Measurements from ENCODE around the gene GRM8. TPM values are rescaled to one million over a fixed set of nuclear protein-coding genes. Genes with fewer than 3 reads are reported as not detected.

Gene GRM8
- total RNA-seq, 1 donor from 2014 or later = 7.8 TPM

DNA sequence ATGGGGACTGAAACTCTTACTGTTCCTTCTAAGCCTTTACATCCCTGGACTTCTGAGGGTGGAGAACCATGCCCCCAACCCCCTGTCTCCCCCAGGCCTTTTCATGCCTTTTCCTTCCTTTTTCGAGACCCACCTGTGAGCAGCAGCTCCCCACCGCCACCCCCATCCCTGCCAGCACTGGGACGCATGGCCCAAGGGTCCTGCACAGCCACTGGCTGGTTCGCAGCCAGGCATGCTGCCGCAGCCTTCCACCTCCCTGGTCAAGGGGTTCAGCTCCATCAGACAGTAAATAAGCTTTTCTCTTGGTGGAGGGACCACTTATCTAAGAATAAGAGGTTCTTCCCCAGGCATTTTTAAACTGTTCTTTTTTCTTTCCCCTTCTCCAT lies 584.4 kb downstream of the GRM8 start:
- no peaks in the 10 kb centered on the region for H3K36me3 Mint-ChIP-seq (ENCODE audit: unreplicated experiment)
- TF ChIP-seq, protein P1, sequence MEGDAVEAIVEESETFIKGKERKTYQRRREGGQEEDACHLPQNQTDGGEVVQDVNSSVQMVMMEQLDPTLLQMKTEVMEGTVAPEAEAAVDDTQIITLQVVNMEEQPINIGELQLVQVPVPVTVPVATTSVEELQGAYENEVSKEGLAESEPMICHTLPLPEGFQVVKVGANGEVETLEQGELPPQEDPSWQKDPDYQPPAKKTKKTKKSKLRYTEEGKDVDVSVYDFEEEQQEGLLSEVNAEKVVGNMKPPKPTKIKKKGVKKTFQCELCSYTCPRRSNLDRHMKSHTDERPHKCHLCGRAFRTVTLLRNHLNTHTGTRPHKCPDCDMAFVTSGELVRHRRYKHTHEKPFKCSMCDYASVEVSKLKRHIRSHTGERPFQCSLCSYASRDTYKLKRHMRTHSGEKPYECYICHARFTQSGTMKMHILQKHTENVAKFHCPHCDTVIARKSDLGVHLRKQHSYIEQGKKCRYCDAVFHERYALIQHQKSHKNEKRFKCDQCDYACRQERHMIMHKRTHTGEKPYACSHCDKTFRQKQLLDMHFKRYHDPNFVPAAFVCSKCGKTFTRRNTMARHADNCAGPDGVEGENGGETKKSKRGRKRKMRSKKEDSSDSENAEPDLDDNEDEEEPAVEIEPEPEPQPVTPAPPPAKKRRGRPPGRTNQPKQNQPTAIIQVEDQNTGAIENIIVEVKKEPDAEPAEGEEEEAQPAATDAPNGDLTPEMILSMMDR (IDR thresholded peaks at IDR 0.05; ENCODE audit: partially characterized antibody, unreplicated experiment) = no peak
- no peak for DNase-seq
- no peaks in the 10 kb centered on the region for H3K9me3 Mint-ChIP-seq (ENCODE audit: unreplicated experiment)
- H3K4me3 Mint-ChIP-seq (ENCODE audit: unreplicated experiment) = no peak overlapping the region
- no peaks in the 10 kb centered on the region for H3K27me3 Mint-ChIP-seq (ENCODE audit: unreplicated experiment)
- H3K4me1 Mint-ChIP-seq (ENCODE audit: low read depth, unreplicated experiment) = no peaks in the 10 kb centered on the region
- H3K27ac Mint-ChIP-seq (ENCODE audit: unreplicated experiment) = no peak overlapping the region

DNA sequence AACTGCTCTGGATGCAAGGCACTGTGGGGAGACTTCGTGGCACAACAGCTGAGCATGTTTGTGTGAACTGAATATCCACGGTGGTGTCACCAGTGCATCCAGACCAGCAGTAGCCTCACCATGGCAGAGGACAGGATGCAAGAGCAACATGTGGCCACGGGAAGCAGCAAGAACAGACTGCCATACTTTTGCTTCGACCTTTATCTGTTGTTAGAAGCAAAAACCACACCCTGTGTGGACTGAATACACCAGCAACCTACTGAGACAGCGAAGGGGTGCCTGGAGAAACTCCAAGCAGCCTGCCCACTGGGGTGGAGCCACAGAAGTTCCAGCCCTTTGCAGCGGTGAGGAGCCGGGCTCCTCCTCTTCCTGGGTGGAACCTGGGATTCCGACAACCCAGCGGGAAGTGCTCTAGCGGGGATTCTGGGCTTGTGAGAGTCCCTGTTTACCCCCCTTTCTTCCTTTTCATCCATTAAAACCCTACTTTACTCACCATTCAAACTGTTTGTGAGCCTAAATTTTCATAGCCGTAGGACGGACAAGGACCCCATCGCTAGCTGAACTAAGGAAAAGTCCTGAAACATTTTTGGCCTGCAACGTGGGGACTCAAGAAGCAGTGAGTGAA lies 584.9 kb downstream of the GRM8 start:
- Mint-ChIP-seq H3K9me3 (ENCODE audit: unreplicated experiment) (no peaks in the 10 kb centered on the region), H3K4me1 (ENCODE audit: low read depth, unreplicated experiment) (no peaks in the 10 kb centered on the region), H3K36me3 (ENCODE audit: unreplicated experiment) (no peaks in the 10 kb centered on the region), H3K27ac (ENCODE audit: unreplicated experiment) (no peak overlapping the region), H3K4me3 (ENCODE audit: unreplicated experiment) (no peak overlapping the region), H3K27me3 (ENCODE audit: unreplicated experiment) (no peaks in the 10 kb centered on the region)
- TF ChIP-seq, protein P1 (IDR thresholded peaks at IDR 0.05; ENCODE audit: partially characterized antibody, unreplicated experiment) = no peak
- no peak for DNase-seq

DNA sequence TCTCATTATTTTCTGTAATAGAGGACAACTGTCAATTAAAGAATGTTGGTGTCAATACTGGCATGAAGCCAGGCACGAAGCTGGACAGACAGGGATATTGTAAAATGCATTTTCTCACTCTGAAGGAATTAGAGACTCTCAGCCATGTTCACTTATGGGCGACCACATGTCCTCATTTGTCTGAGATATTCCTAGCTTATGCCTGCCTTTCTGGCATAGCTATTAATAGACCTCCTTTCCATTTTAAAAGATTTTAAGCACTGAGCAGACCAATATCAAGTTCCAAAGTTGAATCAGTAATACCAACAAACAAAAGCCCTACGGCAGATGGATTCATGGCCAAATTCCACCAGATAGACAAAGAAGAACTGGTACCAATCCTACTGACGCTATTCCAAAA lies 589.9 kb downstream of the GRM8 start:
- no peak for DNase-seq
- Mint-ChIP-seq H3K27me3 (ENCODE audit: unreplicated experiment) (no peaks in the 10 kb centered on the region), H3K36me3 (ENCODE audit: unreplicated experiment) (no peaks in the 10 kb centered on the region), H3K4me3 (ENCODE audit: unreplicated experiment) (no peak overlapping the region), H3K27ac (ENCODE audit: unreplicated experiment) (no peak overlapping the region), H3K4me1 (ENCODE audit: low read depth, unreplicated experiment) (no peaks in the 10 kb centered on the region), H3K9me3 (ENCODE audit: unreplicated experiment) (no peaks in the 10 kb centered on the region)
- TF ChIP-seq, protein P1 (IDR thresholded peaks at IDR 0.05; ENCODE audit: partially characterized antibody, unreplicated experiment) = no peak

DNA sequence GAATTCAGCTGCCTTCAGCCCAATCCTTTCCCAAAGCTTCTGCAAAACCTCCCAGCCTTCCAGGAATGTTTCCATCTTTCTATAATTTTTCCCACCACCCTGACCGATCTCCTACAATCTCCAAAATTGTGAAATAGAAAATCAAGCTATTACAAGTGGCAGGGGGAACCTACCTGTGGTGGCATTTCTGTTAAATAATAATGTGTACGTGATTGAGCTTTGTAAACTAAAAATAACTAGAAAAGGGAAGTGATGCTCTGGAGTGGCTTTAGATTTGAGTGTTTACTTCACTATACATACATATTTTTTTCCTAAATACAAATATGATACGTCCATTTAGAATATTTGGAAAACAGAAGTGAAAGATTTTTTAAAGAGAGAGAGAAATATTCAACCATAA lies 593.6 kb downstream of the GRM8 start:
- Mint-ChIP-seq H3K4me3 (ENCODE audit: unreplicated experiment) (no peak overlapping the region), H3K27me3 (ENCODE audit: unreplicated experiment) (no peaks in the 10 kb centered on the region), H3K9me3 (ENCODE audit: unreplicated experiment) (peaks cover 2% of the 10 kb centered on the region), H3K36me3 (ENCODE audit: unreplicated experiment) (no peaks in the 10 kb centered on the region), H3K4me1 (ENCODE audit: low read depth, unreplicated experiment) (no peaks in the 10 kb centered on the region), H3K27ac (ENCODE audit: unreplicated experiment) (no peak overlapping the region)
- TF ChIP-seq, protein P1 (IDR thresholded peaks at IDR 0.05; ENCODE audit: partially characterized antibody, unreplicated experiment) = no peak
- DNase-seq = no peak

DNA sequence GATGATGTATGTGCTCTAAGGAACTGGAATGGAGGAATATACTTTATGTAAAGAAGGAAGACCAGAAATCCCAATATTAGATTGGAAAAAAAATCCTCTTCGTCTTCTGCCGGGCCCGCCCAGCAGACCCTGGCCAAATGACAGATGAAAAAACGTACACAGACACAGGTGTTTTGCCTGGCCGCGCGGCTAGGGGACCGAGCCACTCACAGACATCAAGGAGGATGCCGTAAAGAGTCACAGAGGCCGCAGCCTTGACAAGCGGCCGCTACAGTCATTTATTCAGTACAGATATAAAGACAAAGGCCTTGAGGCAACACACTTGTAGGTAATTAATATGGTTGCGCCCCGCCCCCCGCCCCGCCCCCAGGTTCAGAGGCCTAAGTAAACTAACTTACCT lies 594.1 kb downstream of the GRM8 start:
- TF ChIP-seq, protein P1 (IDR thresholded peaks at IDR 0.05; ENCODE audit: partially characterized antibody, unreplicated experiment) = no peak
- Mint-ChIP-seq H3K27me3 (ENCODE audit: unreplicated experiment) (no peaks in the 10 kb centered on the region), H3K4me1 (ENCODE audit: low read depth, unreplicated experiment) (no peaks in the 10 kb centered on the region), H3K36me3 (ENCODE audit: unreplicated experiment) (no peaks in the 10 kb centered on the region), H3K9me3 (ENCODE audit: unreplicated experiment) (peaks cover 3% of the 10 kb centered on the region), H3K27ac (ENCODE audit: unreplicated experiment) (no peak overlapping the region), H3K4me3 (ENCODE audit: unreplicated experiment) (no peak overlapping the region)
- no peak for DNase-seq
